Hepatocyte (in vitro differentiated cells): Measurements from ENCODE around the gene ZGPAT. TPM values are rescaled to one million over a fixed set of nuclear protein-coding genes. Genes with fewer than 3 reads are reported as not detected.

Experiments used
- DNase-seq: peaks from one replicate; pipeline ENCODE4 v3.0.0-alpha.2; 2016; ENCODE audit warnings: low spot score
- H2AFZ ChIP-seq: fragments of 200-600 bp; sonication (generic); 2 replicates; pipeline ENCODE4 v1.6.0; 2016; ENCODE audit warnings: antibody characterized with exemption, mild to moderate bottlenecking
- H3K27ac ChIP-seq: fragments of 200-600 bp; sonication (generic); 2 replicates; pipeline ENCODE4 v1.5.1; 2016; ENCODE audit warnings: mild to moderate bottlenecking
- H3K27me3 ChIP-seq: fragments of 200-600 bp; sonication (generic); 2 replicates; pipeline ENCODE4 v1.6.1; 2016
- H3K36me3 ChIP-seq: fragments of 200-600 bp; sonication (generic); replicated peaks from 2 replicates; pipeline ENCODE4 v1.5.1; 2016; ENCODE audit warnings: low read depth; ENCODE audit not compliant: insufficient read depth
- H3K4me1 ChIP-seq: fragments of 200-600 bp; sonication (generic); 2 replicates; pipeline ENCODE4 v1.5.1; 2016; ENCODE audit warnings: mild to moderate bottlenecking, moderate library complexity; ENCODE audit not compliant: insufficient read depth
- H3K4me2 ChIP-seq: fragments of 200-600 bp; sonication (generic); 2 replicates; pipeline ENCODE4 v1.6.0; 2016
- H3K4me3 ChIP-seq: fragments of 200-600 bp; sonication (generic); 2 replicates; pipeline ENCODE4 v1.5.1; 2016; ENCODE audit warnings: mild to moderate bottlenecking
- H3K79me2 ChIP-seq: fragments of 200-600 bp; sonication (generic); 2 replicates; pipeline ENCODE4 v1.6.0; 2017; ENCODE audit warnings: mild to moderate bottlenecking
- H3K9me2 ChIP-seq: fragments of 200-600 bp; sonication (generic); replicated peaks from 2 replicates; pipeline ENCODE4 v1.6.0; 2017; ENCODE audit warnings: mild to moderate bottlenecking; ENCODE audit not compliant: insufficient read depth
- H3K9me3 ChIP-seq: fragments of 200-600 bp; sonication (generic); 2 replicates; pipeline ENCODE4 v1.5.1; 2016; ENCODE audit warnings: low read depth, mild to moderate bottlenecking
- H4K20me1 ChIP-seq: fragments of 200-600 bp; sonication (generic); 2 replicates; pipeline ENCODE4 v1.6.0; 2016; ENCODE audit warnings: mild to moderate bottlenecking; ENCODE audit not compliant: insufficient read depth, poor library complexity, severe bottlenecking
- CTCF ChIP-seq: fragments of 200-600 bp; sonication (generic); IDR thresholded peaks from 2 replicates; pipeline ENCODE4 v1.5.1; 2016; ENCODE audit warnings: antibody characterized with exemption, mild to moderate bottlenecking; ENCODE audit not compliant: poor library complexity
- EZH2 ChIP-seq: fragments of 200-600 bp; sonication (generic); IDR thresholded peaks from 2 replicates; pipeline ENCODE4 v1.6.1; 2016; ENCODE audit warnings: antibody characterized with exemption, mild to moderate bottlenecking, borderline replicate concordance
- EZH2phosphoT487 ChIP-seq: fragments of 200-600 bp; sonication (generic); IDR thresholded peaks from one replicate; pipeline ENCODE4 v1.6.1; 2018; ENCODE audit warnings: antibody characterized with exemption, mild to moderate bottlenecking, low read depth, moderate library complexity; ENCODE audit not compliant: unreplicated experiment, severe bottlenecking
- WGBS: methylation state at CpG from one replicate; pipeline ENCODE4 v1.1.6; 2016; ENCODE audit warnings: low lambda C conversion rate; ENCODE audit errors: missing lambda C conversion rate; 5-methylcytosine and 5-hydroxymethylcytosine counted together
- polyA plus RNA-seq: library from polyadenylated mRNA; unstranded; fragments of >200 nt; fragmentation: Nextera tagmentation; extraction: Ambion mirVana; gene quantifications from 2 replicates; pipeline ENCODE4 v1.2.1, GENCODE V29; 2016
- total RNA-seq: library from RNA; depleted of rRNA; stranded (reverse); fragments of >200 nt; gene quantifications from 2 replicates; pipeline ENCODE4 v1.2.3, GENCODE V29; 2014

Gene ZGPAT
- total and polyA plus RNA-seq, 2 experiments from 2014 or later: 18.6 to 41.7 TPM

- no peaks in the 10 kb centered on the region for H3K9me3 ChIP-seq
- H3K4me3 ChIP-seq: no peak overlapping the region
- DNase-seq: peak; percentile 3
- TF ChIP-seq EZH2: no peak
- TF ChIP-seq CTCF: no peak
- TF ChIP-seq EZH2phosphoT487: no peak
- no peaks in the 10 kb centered on the region for H4K20me1 ChIP-seq
- H2AFZ ChIP-seq: no peak overlapping the region
- H3K27me3 ChIP-seq: no peaks in the 10 kb centered on the region
- no peak overlapping the region for H3K27ac ChIP-seq
- H3K9me2 ChIP-seq: no peaks in the 10 kb centered on the region
- H3K36me3 ChIP-seq: no peaks in the 10 kb centered on the region
- H3K4me1 ChIP-seq: peaks cover 8% of the 10 kb centered on the region
- H3K4me2 ChIP-seq: no peak overlapping the region
- 91% methylated on average over 22 of the region's 26 CpGs for WGBS
- H3K79me2 ChIP-seq: peaks cover 6% of the 10 kb centered on the region
Observed at GRCh38 chr20:63745961-63746731, 38.3 kb downstream of the ZGPAT start.

- TF ChIP-seq EZH2 (no peak), CTCF (no peak)
- DNase-seq: peak; percentile 4
- no peaks in the 10 kb centered on the region for H3K79me2 ChIP-seq
Observed at GRCh38 chr20:63746751-63747315, 39.0 kb downstream of the ZGPAT start.

GRCh38 chr20:63747622-63748069, 39.8 kb downstream of the ZGPAT start:
- WGBS: 85% methylated on average over 10 of the region's 13 CpGs
- H4K20me1 ChIP-seq: no peaks in the 10 kb centered on the region
- H3K4me1 ChIP-seq: no peaks in the 10 kb centered on the region
- H3K36me3 ChIP-seq: no peaks in the 10 kb centered on the region
- no peaks in the 10 kb centered on the region for H3K9me2 ChIP-seq
- H3K4me3 ChIP-seq: no peak overlapping the region
- H3K9me3 ChIP-seq: no peaks in the 10 kb centered on the region
- no peak overlapping the region for H3K27ac ChIP-seq
- peak; percentile 4 for DNase-seq
- H2AFZ ChIP-seq: no peak overlapping the region
- H3K79me2 ChIP-seq: no peaks in the 10 kb centered on the region
- no peak for TF ChIP-seq EZH2phosphoT487
- TF ChIP-seq EZH2: no peak
- TF ChIP-seq CTCF: no peak
- no peaks in the 10 kb centered on the region for H3K27me3 ChIP-seq
- H3K4me2 ChIP-seq: no peak overlapping the region

More at GRCh38 chr20:63746751-63747315, 39.0 kb downstream of the ZGPAT start:
- H3K4me3 ChIP-seq: no peak overlapping the region
- no peak overlapping the region for H2AFZ ChIP-seq
- no peaks in the 10 kb centered on the region for H3K27me3 ChIP-seq
- H3K4me2 ChIP-seq: no peak overlapping the region
- H3K9me3 ChIP-seq: no peaks in the 10 kb centered on the region
- H3K27ac ChIP-seq: no peak overlapping the region
- H3K4me1 ChIP-seq: peaks cover 1% of the 10 kb centered on the region
- H4K20me1 ChIP-seq: no peaks in the 10 kb centered on the region
- H3K9me2 ChIP-seq: no peaks in the 10 kb centered on the region
- no peaks in the 10 kb centered on the region for H3K36me3 ChIP-seq
- 97% methylated on average over 32 of the region's 47 CpGs for WGBS
